Epithelial cell of proximal tubule (primary cell): ENCODE measurements around the gene PLA2R1. TPM values are rescaled to one million over a fixed set of nuclear protein-coding genes. Genes with fewer than 3 reads are reported as not detected.
A peak's percentile ranks its signal among the peaks of the same experiment; 100 is the strongest.

Experiments used
- DNase-seq: peaks from one replicate; pipeline ENCODE4 v3.0.0-alpha.2; 2011; ENCODE audit warnings: low read depth
- H3K4me3 ChIP-seq: 2 replicates; pipeline ENCODE4 v1.5.1; 2011; ENCODE audit warnings: low read depth, mild to moderate bottlenecking, low read length
- CTCF ChIP-seq: conservative IDR thresholded peaks from 2 replicates; pipeline ENCODE4 v1.5.1; 2012; ENCODE audit warnings: low read depth, mild to moderate bottlenecking, low read length
- total RNA-seq: library from RNA; depleted of rRNA; stranded (reverse); fragments of >200 nt; gene quantifications from 2 replicates; pipeline ENCODE4 v1.2.3, GENCODE V29; 2015

PLA2R1 gene
- total RNA-seq, 1 donor from 2014 or later = 3.6 TPM

DNA sequence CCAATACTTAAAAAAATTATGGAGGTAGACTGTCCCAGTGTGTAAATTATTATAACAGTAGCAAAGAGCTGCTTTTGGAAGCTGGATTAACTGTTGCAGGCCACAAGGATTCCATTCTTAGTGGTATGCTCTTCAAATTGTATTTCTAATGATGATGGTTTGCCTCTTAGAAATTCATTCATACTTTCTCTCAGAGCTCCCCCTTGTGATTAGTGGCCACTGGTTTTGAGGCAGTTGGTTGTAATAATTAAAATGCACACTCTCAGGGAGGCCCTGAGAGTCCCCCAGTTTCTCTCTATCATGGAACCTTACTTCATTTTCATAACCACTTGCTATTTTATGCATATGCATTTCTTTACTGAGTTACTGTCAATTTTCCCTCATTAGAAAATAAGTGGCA lies 122.5 kb downstream of the PLA2R1 start:
- no peak overlapping the region for H3K4me3 ChIP-seq
- DNase-seq = no peak
- TF ChIP-seq CTCF = peak; percentile 46

DNA sequence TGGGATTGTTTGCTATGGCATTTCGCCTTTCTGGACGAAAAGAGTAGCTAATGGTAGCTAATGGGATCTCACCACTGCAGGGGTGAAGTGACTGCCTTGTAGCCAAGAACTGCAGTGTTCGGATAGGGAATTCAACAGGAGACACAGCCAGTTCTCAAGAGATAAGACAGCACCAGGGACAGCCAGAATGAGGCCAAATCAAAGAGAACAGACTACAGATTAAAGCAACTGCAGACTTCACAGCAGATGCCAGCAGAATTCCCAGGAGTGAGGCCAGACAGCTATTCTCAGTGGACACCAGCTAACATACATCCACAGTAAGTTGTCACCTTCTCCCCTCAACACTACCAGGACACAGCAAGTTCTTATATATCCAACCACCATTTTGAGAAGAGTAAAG lies 124.0 kb downstream of the PLA2R1 start:
- TF ChIP-seq CTCF = no peak

DNA sequence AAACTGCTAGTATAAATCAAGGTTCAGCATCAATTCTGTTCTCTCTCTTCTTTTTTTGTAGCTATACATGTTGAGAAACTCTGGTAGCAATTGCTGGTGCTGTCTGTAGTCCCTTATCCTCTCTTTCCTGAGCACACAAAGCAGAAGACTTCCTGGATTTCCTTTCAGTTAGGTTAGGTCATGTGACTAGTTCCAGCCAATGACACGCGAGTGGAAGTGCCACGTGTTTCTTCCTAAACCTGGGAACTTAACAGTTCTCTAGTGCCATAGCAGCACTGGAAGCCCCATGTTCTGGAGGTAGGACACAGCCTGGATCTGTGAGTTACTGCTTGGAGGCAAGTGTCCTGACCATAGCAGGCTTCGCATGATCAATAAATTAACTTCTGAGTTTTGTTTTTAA lies 125.9 kb downstream of the PLA2R1 start:
- H3K4me3 ChIP-seq = no peak overlapping the region
- no peak for DNase-seq
- no peak for TF ChIP-seq CTCF

More for the DNA sequence above, 124.0 kb downstream of the PLA2R1 start:
- no peak for DNase-seq
- H3K4me3 ChIP-seq = no peak overlapping the region

GRCh38 chr2:159933727-159934049 lies 128.7 kb downstream of the PLA2R1 start:
- DNase-seq = no peak
- H3K4me3 ChIP-seq = no peak overlapping the region
- TF ChIP-seq CTCF = no peak

DNA sequence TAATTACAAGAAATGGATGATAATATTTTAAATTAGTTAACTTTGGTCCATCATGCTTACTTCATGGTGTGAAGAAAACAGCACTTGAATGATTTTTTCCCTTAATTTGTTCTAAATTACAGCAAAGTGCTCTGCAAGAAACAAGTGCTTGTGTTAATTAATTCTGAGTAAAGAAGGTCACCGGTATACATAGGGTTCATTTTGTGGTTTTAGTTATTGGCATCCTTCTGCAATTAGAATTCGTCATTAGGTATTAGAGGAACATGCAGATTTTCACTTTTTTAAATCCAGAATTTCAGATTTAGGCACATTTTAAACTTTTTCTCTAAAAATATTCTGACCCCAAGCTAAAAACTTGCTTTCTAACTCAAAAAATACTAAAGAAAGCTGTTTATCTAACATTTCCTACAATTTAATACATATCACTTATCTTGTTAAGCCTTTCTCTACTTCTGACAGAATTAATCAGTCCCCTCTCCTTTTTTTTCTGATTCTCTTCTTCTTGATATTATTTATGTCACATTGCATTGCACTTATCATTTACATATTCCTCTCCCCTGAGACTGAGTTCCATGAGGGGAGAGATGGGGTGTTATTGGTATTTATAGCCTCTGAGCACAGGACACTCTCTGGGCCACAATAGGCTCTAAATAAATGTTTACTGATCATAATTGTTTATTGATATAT lies 129.2 kb downstream of the PLA2R1 start:
- no peak for DNase-seq
- no peak overlapping the region for H3K4me3 ChIP-seq
- no peak for TF ChIP-seq CTCF

DNA sequence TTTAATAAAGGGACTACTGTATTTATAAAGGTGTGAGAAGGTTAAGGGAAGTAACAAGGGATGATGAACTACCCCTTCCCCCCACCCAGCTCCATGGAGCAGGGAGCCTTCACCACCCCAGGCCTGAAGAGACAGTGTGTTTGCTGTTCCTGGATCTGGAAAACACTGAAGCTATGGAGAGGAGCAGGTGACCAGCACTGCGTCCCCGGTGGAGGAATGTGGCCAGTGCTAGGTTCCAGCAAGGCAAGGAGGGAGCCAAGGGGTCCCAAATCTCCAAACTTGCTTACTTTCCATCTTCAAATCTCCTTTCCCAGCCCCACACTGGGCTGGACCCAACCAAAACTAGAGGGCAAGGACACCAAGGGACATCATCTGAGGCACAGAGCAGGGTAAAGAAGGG lies 135.7 kb downstream of the PLA2R1 start:
- no peak for DNase-seq
- TF ChIP-seq CTCF = no peak
- no peak overlapping the region for H3K4me3 ChIP-seq

GRCh38 chr2:159925975-159926374 lies 136.4 kb downstream of the PLA2R1 start:
- H3K4me3 ChIP-seq = no peak overlapping the region
- no peak for TF ChIP-seq CTCF
- no peak for DNase-seq
